Measurements from ENCODE around the gene FXYD1.
"Not testable (repeated sequence)": the region's sequence is repeated elsewhere in the genome, so short reads cannot be mapped to it uniquely, and the experiment has no call there.

The FXYD1 gene

GRCh38 chr19:35143231-35143715 lies 4.6 kb downstream of the FXYD1 start, which contains the start of gene FXYD7:
Gene FXYD7, plus strand, starts transcription at chr19:35143255. Its CDS starts 79 bp downstream, at chr19:35143334.
- peak; percentile 50 for DNase-seq (ENCODE audit: low spot score)

DNA sequence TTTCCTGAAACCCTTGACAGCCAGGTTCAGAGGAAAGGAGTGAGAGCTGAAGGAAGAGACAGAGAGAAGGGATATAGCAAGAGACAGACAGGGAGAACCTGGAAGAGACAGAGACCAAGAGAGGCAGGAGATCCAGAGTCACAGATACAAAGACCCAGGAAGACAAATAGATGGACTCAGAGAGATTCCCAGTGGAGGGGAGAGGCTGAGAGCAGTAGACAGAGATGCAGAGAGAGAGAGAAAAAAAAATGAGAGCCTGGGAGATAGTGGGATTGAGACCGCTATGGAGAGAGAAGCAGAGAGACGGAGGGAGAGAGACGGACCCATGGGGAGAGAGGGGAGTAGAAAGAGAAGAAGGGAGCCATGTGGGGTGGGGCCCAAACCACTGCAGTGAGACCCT lies 5.2 kb downstream of the FXYD1 start:
- DNase-seq (ENCODE audit: low spot score): no peak

DNA sequence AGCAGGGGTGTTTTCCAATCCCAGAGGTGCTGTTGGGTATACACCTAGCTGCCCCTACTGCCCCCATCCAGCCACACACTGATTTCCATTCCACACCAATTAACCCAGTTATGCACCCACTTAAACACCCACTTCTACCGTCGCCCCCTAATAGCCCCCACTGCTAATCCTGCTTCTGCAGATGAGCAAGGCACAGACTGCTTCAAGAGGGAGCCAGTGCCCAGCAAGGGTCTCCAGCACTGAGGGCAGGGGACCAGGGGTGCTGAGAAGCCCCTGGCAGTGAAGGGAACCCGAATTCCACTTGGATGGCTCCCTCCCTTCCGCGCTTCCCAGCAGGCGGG lies 5.6 kb downstream of the FXYD1 start:
- DNase-seq (ENCODE audit: low spot score): no peak

DNA sequence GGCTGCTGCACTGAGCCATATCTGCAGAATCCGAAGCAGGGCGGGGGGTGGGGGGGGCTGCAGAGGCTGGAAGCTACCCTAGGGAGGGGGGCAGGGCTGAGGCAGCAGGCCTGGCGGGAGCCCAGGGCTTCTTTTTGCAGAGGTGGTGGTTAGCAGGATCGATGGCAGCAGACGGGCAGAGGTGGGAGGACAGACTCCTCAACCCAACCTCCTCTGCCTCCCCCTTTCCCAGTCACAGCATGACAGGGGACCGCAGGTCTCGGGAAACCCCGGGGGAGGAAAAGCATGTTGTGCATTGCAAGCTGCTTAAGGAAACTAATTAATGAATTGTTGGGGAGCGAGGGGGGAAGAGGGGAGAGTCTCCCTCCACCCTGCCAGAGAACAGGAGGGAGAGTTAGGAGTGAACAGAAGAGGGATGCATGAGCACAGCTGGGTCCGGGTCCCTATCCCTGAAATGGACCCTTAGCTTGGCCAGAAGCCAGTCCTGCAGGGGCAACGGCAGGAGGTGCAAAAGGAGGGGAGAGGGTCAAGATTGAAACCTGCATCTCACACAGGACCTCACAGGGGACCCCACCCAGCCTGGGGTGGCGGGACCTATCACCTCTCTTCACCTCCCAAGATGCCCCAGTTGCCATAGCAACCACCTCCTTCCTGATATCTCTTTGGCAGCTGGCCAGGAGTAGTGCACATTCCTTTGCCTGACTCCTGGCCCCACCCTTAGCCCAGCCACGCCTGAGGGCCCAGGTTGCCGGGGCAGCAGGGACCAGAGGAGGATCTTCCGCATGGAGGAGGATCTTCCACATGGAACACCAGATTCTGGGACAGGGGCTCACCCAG lies 6.2 kb downstream of the FXYD1 start:
- no peak for DNase-seq (ENCODE audit: low spot score)

DNA sequence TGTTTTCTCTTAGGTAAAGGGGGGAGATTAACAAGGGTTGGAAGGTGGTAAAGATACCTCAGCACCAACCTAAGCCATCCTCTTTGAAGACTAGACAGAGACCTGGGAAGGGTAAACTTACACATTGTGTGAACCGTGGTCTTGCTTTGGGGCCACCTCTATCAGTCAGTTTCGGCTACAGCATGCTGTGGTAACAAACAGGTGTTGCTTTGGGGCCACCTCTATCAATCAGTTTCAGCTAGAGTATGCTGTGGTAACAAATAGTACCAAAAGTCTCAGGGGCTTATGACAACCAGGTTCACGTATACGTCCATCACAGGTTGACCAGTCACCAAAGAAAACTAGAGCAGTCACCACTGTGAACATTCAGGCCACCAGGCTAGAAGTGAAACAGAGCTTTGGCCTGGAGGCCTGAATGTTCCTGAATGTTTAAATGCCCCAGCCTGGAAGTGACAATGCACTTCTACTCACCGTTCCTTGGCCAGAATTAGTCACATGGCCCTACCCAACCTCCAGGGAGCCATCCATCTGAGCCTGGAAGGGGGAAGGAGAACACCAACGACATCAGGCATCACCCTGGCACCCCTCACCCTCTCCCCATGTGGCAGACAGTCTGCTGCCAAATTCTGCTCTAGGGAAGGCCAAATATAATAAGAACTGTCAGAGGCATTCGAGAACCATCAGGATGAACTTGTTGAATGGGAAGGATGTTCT lies 8.3 kb downstream of the FXYD1 start:
- DNase-seq (ENCODE audit: low spot score): no peak

GRCh38 chr19:35149463-35149862 lies 10.8 kb downstream of the FXYD1 start:
- DNase-seq (ENCODE audit: low spot score): no peak

DNA sequence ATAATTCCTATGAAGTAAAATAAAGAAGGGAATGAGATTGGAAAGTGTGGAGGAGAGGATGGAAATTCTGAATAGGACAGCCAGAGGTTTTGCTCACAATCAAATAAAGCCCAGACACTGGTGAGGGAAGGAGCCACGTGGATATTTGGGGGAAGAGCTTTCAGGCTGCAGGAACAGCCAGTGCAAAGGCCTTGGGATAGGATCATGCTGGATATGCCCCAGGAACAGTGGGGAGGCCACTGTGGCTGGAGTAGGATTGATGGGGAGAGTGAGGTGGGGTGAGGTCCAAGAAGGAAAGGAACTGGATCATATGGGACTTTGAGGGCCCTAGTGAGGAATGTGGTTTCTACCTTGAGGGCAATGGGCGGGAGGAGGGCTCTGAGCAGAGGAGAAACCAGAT lies 11.8 kb downstream of the FXYD1 start:
- no peak for DNase-seq (ENCODE audit: low spot score)

- DNase-seq (ENCODE audit: low spot score): no peak
Measured at GRCh38 chr19:35151273-35152065, 12.8 kb downstream of the FXYD1 start.

- not testable (repeated sequence) for DNase-seq (ENCODE audit: low spot score)
Measured at GRCh38 chr19:35153129-35153522, 14.5 kb downstream of the FXYD1 start.

- no peak for DNase-seq (ENCODE audit: low spot score)
Measured at GRCh38 chr19:35153701-35154524, 15.3 kb downstream of the FXYD1 start.

DNA sequence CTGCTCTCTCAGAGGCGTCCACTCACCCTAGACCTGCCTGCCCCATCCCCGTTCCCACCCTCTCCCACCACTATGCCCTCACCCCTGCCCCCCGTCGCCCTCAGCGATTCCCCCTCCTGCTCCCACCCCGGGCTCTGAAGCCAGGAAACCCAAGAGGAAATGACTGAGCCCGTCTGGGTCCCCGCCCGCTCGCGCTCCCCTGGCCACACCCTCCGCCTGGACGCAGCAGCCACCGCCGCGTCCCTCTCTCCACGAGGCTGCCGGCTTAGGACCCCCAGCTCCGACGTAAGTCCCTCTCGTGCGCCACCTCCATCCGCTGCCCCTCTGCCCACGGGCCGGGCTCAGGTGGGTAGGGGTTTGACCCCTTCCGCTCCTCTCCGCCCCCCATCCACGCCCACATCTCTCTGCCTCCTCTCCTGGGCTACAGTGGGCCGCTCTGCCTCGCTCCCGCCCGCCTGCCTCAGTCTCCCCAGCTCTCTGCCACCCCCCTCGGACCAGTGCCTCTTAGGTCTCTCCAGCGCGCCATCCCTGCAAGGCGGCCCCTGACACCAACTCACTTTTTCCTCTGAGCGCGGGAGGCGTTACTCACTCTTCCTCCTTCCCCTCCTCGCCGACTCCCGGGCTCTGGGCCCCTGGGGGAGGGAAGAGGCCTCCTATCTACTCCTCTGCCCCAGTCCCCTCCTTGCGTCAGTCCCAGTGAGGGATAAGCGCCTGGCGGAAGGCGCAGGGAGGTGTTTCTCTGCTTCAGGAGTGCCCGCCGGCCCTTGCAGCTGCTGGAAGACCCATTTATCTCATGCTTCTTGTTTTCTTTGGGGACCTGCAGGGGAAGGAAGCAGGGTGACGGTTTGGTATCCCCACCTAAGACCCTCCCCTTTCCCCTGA lies 16.1 kb downstream of the FXYD1 start, which contains the start of gene FXYD5:
Gene FXYD5, plus strand, starts transcription at position 211 of the 882 bp plus-strand sequence. CDS start 816 bp downstream, outside the sequence.
- no peak for DNase-seq (ENCODE audit: low spot score)

DNA sequence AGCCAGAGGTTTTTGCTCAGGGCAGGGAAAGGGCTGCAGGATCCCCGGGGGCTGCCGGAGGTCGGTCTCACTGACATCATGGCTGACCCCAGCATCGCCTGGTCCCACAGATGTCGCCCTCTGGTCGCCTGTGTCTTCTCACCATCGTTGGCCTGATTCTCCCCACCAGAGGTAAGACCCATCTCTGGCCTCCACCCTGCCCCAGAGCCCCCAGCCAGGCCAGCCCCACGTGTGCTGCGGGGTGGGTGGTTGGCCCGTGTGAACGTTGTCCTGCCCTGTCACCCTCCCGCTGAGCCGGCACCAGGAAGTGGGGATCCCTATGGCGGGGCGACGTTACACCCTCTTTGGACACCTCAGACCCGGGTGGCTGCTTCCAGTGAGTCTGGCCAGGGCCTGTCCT lies 16.8 kb downstream of the FXYD1 start:
- DNase-seq (ENCODE audit: low spot score): no peak

DNA sequence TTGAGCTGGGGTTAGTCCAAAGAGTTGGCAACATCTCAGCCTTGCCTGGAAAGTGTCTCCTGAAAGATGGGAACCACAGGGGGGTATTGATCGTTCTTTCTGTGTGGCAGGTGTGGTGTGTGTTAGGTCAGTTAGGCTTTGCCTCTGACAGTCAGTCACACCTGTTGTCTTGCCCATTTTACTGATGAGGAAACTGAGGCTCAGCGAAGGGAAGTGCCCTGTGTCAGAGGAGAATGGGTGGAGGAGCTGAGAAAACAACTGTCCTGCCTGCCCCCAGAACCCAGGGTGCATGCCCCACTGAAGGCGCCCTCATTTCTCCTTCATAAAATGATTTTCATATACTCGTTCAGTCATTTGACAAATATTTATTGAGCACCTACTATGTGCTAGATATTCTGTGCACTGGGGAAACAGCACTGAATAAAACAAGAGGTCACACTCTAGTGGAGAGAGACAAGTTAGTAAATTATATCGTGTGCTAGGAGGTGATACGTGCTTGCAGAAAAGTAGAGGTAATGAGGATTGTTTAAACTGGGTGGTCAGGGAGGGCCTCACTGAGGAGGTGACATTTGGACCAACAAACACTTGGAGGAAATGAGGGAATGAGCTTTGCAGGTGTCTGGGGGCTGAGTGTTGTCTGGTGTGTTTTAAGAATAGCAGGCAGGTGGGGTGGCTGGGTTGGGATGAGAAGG lies 17.5 kb downstream of the FXYD1 start:
- DNase-seq (ENCODE audit: low spot score): no peak

- DNase-seq (ENCODE audit: low spot score): no peak
Measured at GRCh38 chr19:35156673-35157014, 18.0 kb downstream of the FXYD1 start.

DNA sequence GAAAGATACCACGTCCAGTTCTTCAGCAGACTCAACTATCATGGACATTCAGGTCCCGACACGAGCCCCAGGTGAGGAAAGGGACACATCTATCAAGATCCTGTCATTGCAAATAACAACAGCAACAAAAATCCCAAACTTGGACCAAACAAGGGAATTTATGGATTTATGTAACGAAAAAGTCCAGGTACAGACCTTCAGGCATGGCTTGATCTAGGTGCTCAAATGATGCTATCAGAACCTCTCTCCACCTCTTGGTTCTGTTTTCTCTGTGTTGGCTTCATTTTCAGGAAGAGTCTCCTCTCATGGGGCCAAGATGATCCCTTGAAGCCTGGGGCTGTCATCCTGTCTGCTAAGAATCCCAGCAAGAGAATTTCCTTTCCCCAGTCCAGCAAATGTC lies 18.8 kb downstream of the FXYD1 start:
- no peak for DNase-seq (ENCODE audit: low spot score)

DNA sequence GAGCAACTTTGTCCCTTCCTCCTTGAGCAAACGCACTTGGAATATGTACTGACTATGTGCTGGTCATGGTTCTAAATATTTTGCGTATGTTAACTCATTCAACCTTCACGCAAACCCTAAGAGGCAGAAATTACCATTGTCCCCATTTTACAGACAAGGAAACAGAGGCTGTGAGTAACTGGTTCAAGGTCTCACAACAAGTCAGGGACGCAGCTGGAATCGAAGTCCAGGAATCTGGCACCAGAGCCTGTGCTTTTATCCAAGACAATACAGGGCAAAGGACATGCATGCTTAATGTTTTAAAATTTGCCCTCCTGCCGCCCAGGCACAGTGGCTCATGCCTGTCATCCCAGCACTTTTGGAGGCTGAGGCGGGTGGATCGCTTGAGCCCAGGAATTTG lies 21.0 kb downstream of the FXYD1 start:
- DNase-seq (ENCODE audit: low spot score): no peak

GRCh38 chr19:35160629-35161433 lies 22.2 kb downstream of the FXYD1 start:
- no peak for DNase-seq (ENCODE audit: low spot score)

DNA sequence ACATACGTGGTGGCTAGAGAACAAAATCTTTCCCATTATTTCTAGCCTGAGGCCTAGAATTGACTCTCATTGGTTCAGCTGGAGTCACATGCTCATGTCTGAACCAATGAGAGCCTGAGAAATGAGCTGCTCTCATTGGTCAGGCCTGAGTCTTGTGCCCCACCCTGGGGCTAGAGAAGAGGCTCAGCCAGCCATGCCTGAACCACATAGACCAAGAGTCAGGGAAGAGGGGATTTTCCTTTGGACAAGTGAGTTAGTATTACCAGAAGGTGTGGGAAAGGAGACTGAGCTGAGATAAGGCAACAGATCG lies 22.8 kb downstream of the FXYD1 start:
- DNase-seq (ENCODE audit: low spot score): no peak

Data from cerebellar cortex (tissue), 1 donor.